HCT116 (cell line): ENCODE data around the gene JPH3.

Experiments
- CEBPB ChIP-seq: IDR thresholded peaks from 2 replicates; pipeline ENCODE4 v1.6.1; 2012; ENCODE audit warnings: low read depth
- EGR1 ChIP-seq: IDR thresholded peaks from 2 replicates; pipeline ENCODE4 v1.6.1; 2012; ENCODE audit warnings: low read depth
- EZH2 ChIP-seq: fragments of 200-600 bp; sonication (generic); IDR thresholded peaks from 2 replicates; pipeline ENCODE4 v1.6.1; 2017; ENCODE audit warnings: antibody characterized with exemption, mixed run types
- POLR2AphosphoS5 ChIP-seq: IDR thresholded peaks from 2 replicates; pipeline ENCODE4 v1.6.1; 2011; ENCODE audit warnings: mild to moderate bottlenecking, low read depth, low read length, moderate library complexity
- SP1 ChIP-seq: IDR thresholded peaks from 2 replicates; pipeline ENCODE4 v1.6.1; 2012; ENCODE audit warnings: low read depth
- TF ChIP-seq, protein P1 (sequence below), 3 experiments: fragments of 200-600 bp in 1 of 3; sonication (generic) in 1 of 3; IDR thresholded peaks in 2 of 3; conservative IDR thresholded peaks in 1 of 3; 2 replicates each; pipeline ENCODE4 v1.5.1; 2012 to 2017; ENCODE audit warnings: low read depth in 2 of 3, low read length in 2 of 3, antibody characterized with exemption in 1 of 3, borderline replicate concordance in 1 of 3, control low read depth in 1 of 3, mild to moderate bottlenecking in 1 of 3, mixed read lengths in 1 of 3, mixed run types in 1 of 3, moderate library complexity in 1 of 3; ENCODE audit not compliant: insufficient read depth in 1 of 3

DNA sequence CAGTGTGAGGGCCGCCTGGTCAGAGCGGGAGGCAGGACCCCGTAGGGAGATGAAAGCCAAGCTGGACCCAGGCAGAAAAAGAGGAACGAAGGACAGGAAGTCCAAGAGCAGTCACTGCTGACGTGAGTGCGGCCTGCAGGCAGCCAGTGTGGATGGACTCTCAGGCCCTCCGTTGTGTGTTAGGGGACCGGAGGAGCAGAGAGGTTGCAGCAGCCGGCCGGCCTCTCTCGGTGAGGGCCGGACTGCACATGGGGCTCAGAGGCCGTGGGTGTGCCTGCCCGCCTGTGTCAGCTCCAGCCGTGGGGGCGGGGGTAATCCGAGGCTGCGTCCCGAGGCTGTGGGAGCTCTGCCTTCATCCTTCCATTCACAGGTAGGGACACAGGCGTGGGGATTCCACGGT is 67.4 kb downstream of the JPH3 start:
- TF ChIP-seq SP1 (no peak), EZH2 (no peak), POLR2AphosphoS5 (no peak), CEBPB (no peak), EGR1 (no peak)
- TF ChIP-seq, protein P1, sequence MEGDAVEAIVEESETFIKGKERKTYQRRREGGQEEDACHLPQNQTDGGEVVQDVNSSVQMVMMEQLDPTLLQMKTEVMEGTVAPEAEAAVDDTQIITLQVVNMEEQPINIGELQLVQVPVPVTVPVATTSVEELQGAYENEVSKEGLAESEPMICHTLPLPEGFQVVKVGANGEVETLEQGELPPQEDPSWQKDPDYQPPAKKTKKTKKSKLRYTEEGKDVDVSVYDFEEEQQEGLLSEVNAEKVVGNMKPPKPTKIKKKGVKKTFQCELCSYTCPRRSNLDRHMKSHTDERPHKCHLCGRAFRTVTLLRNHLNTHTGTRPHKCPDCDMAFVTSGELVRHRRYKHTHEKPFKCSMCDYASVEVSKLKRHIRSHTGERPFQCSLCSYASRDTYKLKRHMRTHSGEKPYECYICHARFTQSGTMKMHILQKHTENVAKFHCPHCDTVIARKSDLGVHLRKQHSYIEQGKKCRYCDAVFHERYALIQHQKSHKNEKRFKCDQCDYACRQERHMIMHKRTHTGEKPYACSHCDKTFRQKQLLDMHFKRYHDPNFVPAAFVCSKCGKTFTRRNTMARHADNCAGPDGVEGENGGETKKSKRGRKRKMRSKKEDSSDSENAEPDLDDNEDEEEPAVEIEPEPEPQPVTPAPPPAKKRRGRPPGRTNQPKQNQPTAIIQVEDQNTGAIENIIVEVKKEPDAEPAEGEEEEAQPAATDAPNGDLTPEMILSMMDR (IDR thresholded peaks at IDR 0.05 in 2 of 3, conservative IDR thresholded peaks at IDR 0.05 in 1 of 3; ENCODE audit: borderline replicate concordance in 1 of 3, insufficient read depth in 1 of 3, low read depth in 2 of 3, low read length in 2 of 3), result no peak
